Suprapubic skin (tissue), 3 donors: ENCODE measurements around the gene SPIC.

Experiments used
- CTCF ChIP-seq, 2 donors: fragments of 200-600 bp in 1 of 2; fragments of 450-650 bp in 1 of 2; sonication (generic) in 1 of 2; IDR thresholded peaks; one replicate each; pipeline ENCODE4 v1.5.1; 2016 to 2019; ENCODE audit warnings: antibody characterized with exemption in 2 of 2, mild to moderate bottlenecking in 1 of 2, moderate library complexity in 1 of 2
- EP300 ChIP-seq: sonication (generic); formaldehyde crosslinking; IDR thresholded peaks from one replicate; pipeline ENCODE4 v1.6.1; 2017; ENCODE audit warnings: antibody characterized with exemption
- POLR2A ChIP-seq, 2 donors: fragments of 450-650 bp; IDR thresholded peaks; one replicate each; pipeline ENCODE4 v1.6.1; 2017; ENCODE audit warnings: antibody characterized with exemption in 2 of 2, mild to moderate bottlenecking in 2 of 2, moderate library complexity in 2 of 2

GRCh38 chr12:101459642-101460346, 15.3 kb upstream of the SPIC start:
- TF ChIP-seq EP300 (no peak), CTCF (IDR thresholded peaks at IDR 0.05) (no peak), POLR2A (IDR thresholded peaks at IDR 0.05) (no peak)
